H1 (cell line): ENCODE measurements around the gene KCNIP2. TPM values are rescaled to one million over a fixed set of nuclear protein-coding genes. Genes with fewer than 3 reads are reported as not detected.

ENCODE experiments used
- ATF2 ChIP-seq: IDR thresholded peaks from 2 replicates; pipeline ENCODE4 v1.6.1; 2012; ENCODE audit warnings: low read length, inconsistent platforms
- CHD7 ChIP-seq: fragments of 300-600 bp; sonication (generic); IDR thresholded peaks from 2 replicates; pipeline ENCODE4 v1.7.1; 2012; ENCODE audit warnings: low read length, moderate library complexity, mild to moderate bottlenecking, inconsistent platforms; ENCODE audit not compliant: insufficient replicate concordance
- EGR1 ChIP-seq: IDR thresholded peaks from 2 replicates; pipeline ENCODE4 v1.6.1; 2011; ENCODE audit warnings: low read depth, low read length, borderline replicate concordance
- JUN ChIP-seq: IDR thresholded peaks from 2 replicates; pipeline ENCODE4 v1.6.1; 2011; ENCODE audit warnings: low read depth, mild to moderate bottlenecking, improper control_type of control experiment, low read length
- MAFK ChIP-seq: IDR thresholded peaks from 2 replicates; pipeline ENCODE4 v1.6.1; 2012; ENCODE audit warnings: low read depth, mild to moderate bottlenecking, improper control_type of control experiment, low read length
- MAX ChIP-seq: IDR thresholded peaks from 2 replicates; pipeline ENCODE4 v1.6.1; 2012; ENCODE audit warnings: inconsistent platforms
- NRF1 ChIP-seq: IDR thresholded peaks from 2 replicates; pipeline ENCODE4 v1.6.1; 2011; ENCODE audit warnings: mild to moderate bottlenecking, low read depth, low read length, improper control_type of control experiment
- SP1 ChIP-seq: IDR thresholded peaks from 2 replicates; pipeline ENCODE4 v1.6.1; 2011; ENCODE audit warnings: low read depth, low read length
- TBP ChIP-seq: IDR thresholded peaks from 2 replicates; pipeline ENCODE4 v1.6.1; 2011; ENCODE audit warnings: low read depth, low read length, improper control_type of control experiment
- polyA plus RNA-seq, 7 experiments: library from polyadenylated mRNA; depleted of rRNA in 3 of 7; stranded (reverse) in 5 of 7; unstranded in 2 of 7; fragments of >200 nt in 5 of 7; fragments of 200-250 nt in 2 of 7; gene quantifications; 1 replicate in 5 of 7; 2 replicates in 1 of 7; 4 replicates in 1 of 7; pipeline versions ENCODE4 v1.2.1 to v1.2.3, GENCODE V29; 2011 to 2013; ENCODE audit warnings: missing spikeins in 2 of 7, mixed read lengths in 2 of 7
- total RNA-seq: library from RNA; stranded (reverse); fragmentation: NEBNext Ultra II Directional; extraction: Animal tissue kit (Norgen Biotek cat#: 25700); gene quantifications from 2 replicates; pipeline ENCODE4 v1.2.1, GENCODE V29; 2021

KCNIP2 gene
- total and polyA plus RNA-seq, 2 of the 8 experiments (the other 6 are each of a cell fraction or from before 2014, with no cell fraction given), result 2.7 to 6.0 TPM

GRCh38 chr10:101824736-101825135 is 18.9 kb downstream of the KCNIP2 start (continued):
- no peak for TF ChIP-seq CHD7
- TF ChIP-seq MAX, result no peak
- no peak for TF ChIP-seq JUN
- TF ChIP-seq ATF2, result no peak
- no peak for TF ChIP-seq SP1
- TF ChIP-seq TBP, result no peak
- no peak for TF ChIP-seq MAFK
- no peak for TF ChIP-seq NRF1
- TF ChIP-seq EGR1, result no peak
